Common myeloid progenitor, CD34-positive (primary cell): ENCODE results near the gene RXYLT1.
"Not testable (repeated sequence)": the region's sequence is repeated elsewhere in the genome, so short reads cannot be mapped to it uniquely, and the experiment has no call there.

Experiments
- CTCF ChIA-PET: fragments of 350-600 bp; sonication (Branson Sonifier 250); formaldehyde crosslinking; loops from one replicate; lab custom pipeline; 2021; ENCODE audit warnings: antibody characterized with exemption; lab: Charles Lee
- POLR2A ChIA-PET: fragments of 350-600 bp; sonication (Branson Sonifier 250); formaldehyde crosslinking; loops from one replicate; lab custom pipeline; 2021; ENCODE audit warnings: antibody characterized with exemption; lab: Charles Lee
- DNase-seq, 3 donors: peaks; one replicate each; pipeline versions ENCODE4 v3.0.0 to v3.0.0-alpha.2; 2013
- H3K27ac ChIP-seq, 2 experiments: 1 replicate in 1 of 2; 2 replicates in 1 of 2; pipeline ENCODE4 v1.7.0; 2013; ENCODE audit warnings: inconsistent platforms in 2 of 2, low read length in 2 of 2, mild to moderate bottlenecking in 2 of 2, low read depth in 1 of 2, moderate library complexity in 1 of 2; ENCODE audit not compliant: severe bottlenecking in 2 of 2, insufficient read depth in 1 of 2, poor library complexity in 1 of 2
- H3K27me3 ChIP-seq, 5 experiments: replicated peaks in 2 of 5; 1 replicate in 3 of 5; 2 replicates in 2 of 5; pipeline versions ENCODE4 v1.6.1 to v1.7.0; 2013; ENCODE audit warnings: low read length in 4 of 5, mild to moderate bottlenecking in 2 of 5, moderate library complexity in 2 of 5, inconsistent platforms in 1 of 5; ENCODE audit not compliant: insufficient read depth in 5 of 5, control insufficient read depth in 4 of 5
- H3K36me3 ChIP-seq, 4 experiments: 1 replicate in 2 of 4; 2 replicates in 2 of 4; pipeline versions ENCODE4 v1.6.1 to v1.7.0; 2013; ENCODE audit warnings: low read length in 3 of 4, control low read depth in 1 of 4, mild to moderate bottlenecking in 1 of 4; ENCODE audit not compliant: control insufficient read depth in 4 of 4, insufficient read depth in 4 of 4
- H3K4me1 ChIP-seq, 4 experiments: 1 replicate in 3 of 4; 2 replicates in 1 of 4; pipeline versions ENCODE4 v1.6.1 to v1.7.1; 2013; ENCODE audit warnings: low read length in 3 of 4, mild to moderate bottlenecking in 3 of 4, control low read depth in 1 of 4, inconsistent platforms in 1 of 4, moderate library complexity in 1 of 4; ENCODE audit not compliant: control insufficient read depth in 4 of 4, insufficient read depth in 4 of 4; ENCODE audit errors: control extremely low read depth in 1 of 4
- H3K4me3 ChIP-seq, 7 experiments: 1 replicate in 4 of 7; 2 replicates in 3 of 7; pipeline versions ENCODE4 v1.5.1 to v1.7.0; 2013; ENCODE audit warnings: mild to moderate bottlenecking in 7 of 7, low read length in 6 of 7, moderate library complexity in 6 of 7, inconsistent platforms in 2 of 7, low read depth in 2 of 7, control low read depth in 1 of 7; ENCODE audit not compliant: insufficient read depth in 4 of 7, control insufficient read depth in 1 of 7; ENCODE audit errors: extremely low read depth in 1 of 7
- H3K9me3 ChIP-seq, 5 experiments: 1 replicate in 4 of 5; 2 replicates in 1 of 5; pipeline versions ENCODE4 v1.6.1 to v1.7.1; 2013; ENCODE audit warnings: low read length in 4 of 5, mild to moderate bottlenecking in 2 of 5, inconsistent platforms in 1 of 5, low read depth in 1 of 5, moderate library complexity in 1 of 5; ENCODE audit not compliant: control insufficient read depth in 4 of 5, insufficient read depth in 2 of 5; ENCODE audit errors: control extremely low read depth in 1 of 5
- WGBS: methylation state at CpG from one replicate; pipeline ENCODE4 v1.1.5; 2013; ENCODE audit not compliant: insufficient coverage; 5-methylcytosine and 5-hydroxymethylcytosine counted together

The RXYLT1 gene

DNA sequence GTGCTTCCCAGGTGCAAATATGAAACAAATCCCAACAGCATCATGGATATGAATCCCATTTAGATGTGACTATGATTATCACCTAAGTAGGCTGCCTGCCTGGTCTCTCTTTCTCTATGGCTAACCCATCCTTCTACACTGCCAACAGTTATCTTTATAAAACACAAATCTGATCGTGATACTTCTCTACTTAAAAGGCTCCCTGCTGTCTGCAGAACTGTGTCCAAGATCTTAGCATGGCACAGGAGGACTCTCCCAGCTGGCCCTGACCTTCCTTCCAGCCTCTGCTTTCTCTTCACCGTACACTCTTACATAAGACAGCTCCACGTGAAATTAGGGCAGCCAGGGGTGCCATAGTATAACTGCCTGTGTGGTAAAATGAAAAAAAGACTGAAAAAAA is 61.3 kb downstream of the RXYLT1 start:
- POLR2A ChIA-PET, result no interaction called here
- Histone ChIP-seq H3K36me3 (no peaks in the 10 kb centered on the region), H3K4me1 (peaks cover 4 to 19% (median 12%) of the 10 kb centered on the region in 4 experiments), H3K9me3 (no peaks in the 10 kb centered on the region), H3K4me3 (no peak overlapping the region), H3K27ac (no peak overlapping the region), H3K27me3 (peaks cover 0 to 13% (median 3%) of the 10 kb centered on the region in 5 experiments)
- CTCF ChIA-PET, result interaction anchor here (1.3 to 6.9 kb wide), 2 partner anchors 416 to 420 kb away, joined by 3 to 53 read pairs; no protein-coding TSS in a partner anchor
- no peak for DNase-seq
- WGBS, result 92% methylated on average over 1 of the region's 3 CpGs

DNA sequence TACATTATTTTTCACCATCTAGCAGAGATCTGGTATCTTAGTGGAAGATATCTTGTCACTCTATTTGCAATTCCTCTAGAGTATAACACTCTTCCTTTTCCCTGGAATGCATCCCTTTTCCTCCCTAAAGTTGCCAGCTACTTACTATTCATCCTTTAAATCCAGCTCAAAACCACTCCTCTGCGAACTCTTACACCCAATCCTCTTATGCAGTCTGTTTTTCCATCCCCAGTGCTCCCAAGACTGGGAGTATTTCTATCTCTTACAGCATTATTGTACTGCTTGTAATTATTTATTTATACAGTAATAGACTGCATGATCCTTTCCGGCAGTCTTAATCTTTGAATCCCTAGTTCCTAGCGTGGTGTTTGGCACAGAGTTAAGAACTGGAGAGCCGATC is 61.9 kb downstream of the RXYLT1 start:
- Histone ChIP-seq H3K36me3 (no peaks in the 10 kb centered on the region), H3K27ac (no peak overlapping the region), H3K9me3 (no peaks in the 10 kb centered on the region), H3K4me1 (peaks cover 4 to 19% (median 12%) of the 10 kb centered on the region in 4 experiments), H3K27me3 (peaks cover 0 to 15% (median 6%) of the 10 kb centered on the region in 5 experiments), H3K4me3 (no peak overlapping the region)
- ChIA-PET CTCF (interaction anchor here (1.3 to 6.9 kb wide), 2 partner anchors 416 to 420 kb away, joined by 3 to 53 read pairs; no protein-coding TSS in a partner anchor), POLR2A (no interaction called here)
- WGBS, result no CpG with 5 or more reads among the region's 4 CpGs
- DNase-seq, result no peak

DNA sequence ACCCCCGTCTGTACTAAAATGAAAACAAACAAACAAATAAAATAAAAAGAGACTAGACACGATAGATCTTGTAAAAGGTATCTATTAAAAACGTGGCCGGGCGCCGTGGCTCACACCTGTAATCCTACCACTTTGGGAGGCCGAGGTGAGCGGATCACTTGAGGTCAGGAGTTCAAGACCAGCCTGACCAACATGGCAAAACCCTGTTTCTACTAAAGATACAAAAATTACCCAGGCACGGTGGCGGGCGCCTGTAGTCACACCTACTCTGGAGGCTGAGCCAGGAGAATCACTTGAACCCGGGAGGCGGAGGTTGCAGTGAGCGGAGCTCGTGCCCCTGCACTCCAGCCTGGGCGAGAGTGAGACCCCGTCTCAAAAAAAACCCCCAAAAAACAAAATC is 63.0 kb downstream of the RXYLT1 start:
- H3K27ac ChIP-seq, POLR2A ChIA-PET, DNase-seq, H3K36me3 ChIP-seq, H3K9me3 ChIP-seq, H3K4me3 ChIP-seq: not testable (repeated sequence)
- 98% methylated on average over 8 of the region's 17 CpGs for WGBS
- CTCF ChIA-PET, result interaction anchor here (0.6 to 2.3 kb wide), 6 partner anchors 23 to 1645 kb away, joined by 3 to 17 read pairs (median 3); no protein-coding TSS in a partner anchor
- Histone ChIP-seq H3K27me3 (peaks cover 0 to 18% (median 7%) of the 10 kb centered on the region in 5 experiments), H3K4me1 (peaks cover 4 to 19% (median 12%) of the 10 kb centered on the region in 4 experiments)

DNA sequence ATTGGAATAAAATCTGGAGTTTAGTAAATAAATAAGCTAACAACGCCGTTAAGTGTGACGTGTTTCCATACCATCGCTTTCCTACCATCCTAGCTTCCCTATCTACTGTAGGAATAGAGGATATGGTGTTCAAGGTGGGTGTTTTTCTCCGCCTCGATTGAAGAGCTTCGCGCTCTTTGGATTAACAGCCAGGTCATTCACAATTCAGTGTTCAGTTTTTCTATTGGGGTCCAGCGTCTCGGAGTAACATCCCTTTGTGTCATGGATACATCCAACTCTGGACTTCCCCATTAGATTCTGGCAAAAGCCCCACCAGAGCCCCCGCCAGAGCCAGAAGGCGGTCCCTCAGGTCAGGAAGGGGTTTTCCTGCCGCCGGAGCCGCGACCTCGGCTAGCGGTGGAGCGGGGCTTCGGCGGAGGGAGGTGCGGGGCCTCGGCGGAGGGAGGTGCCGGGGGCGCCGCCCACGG is 63.6 kb downstream of the RXYLT1 start:
- peak in 1 of 3 donors; percentile 90 for DNase-seq
- CTCF ChIA-PET, result interaction anchor here (0.8 to 2.3 kb wide), 7 partner anchors 23 to 413 kb away, joined by 3 to 17 read pairs (median 3); no protein-coding TSS in a partner anchor
- POLR2A ChIA-PET, result no interaction called here
- 10% methylated on average over 23 of the region's 28 CpGs for WGBS
- H3K36me3 ChIP-seq, result no peaks in the 10 kb centered on the region
- H3K4me3 ChIP-seq, result peak overlapping the region; percentile 72 to 94 (median 85)
- no peaks in the 10 kb centered on the region for H3K9me3 ChIP-seq
- peaks cover 4 to 19% (median 12%) of the 10 kb centered on the region in 4 experiments for H3K4me1 ChIP-seq
- peaks cover 0 to 18% (median 7%) of the 10 kb centered on the region in 5 experiments for H3K27me3 ChIP-seq
- H3K27ac ChIP-seq, result no peak overlapping the region

DNA sequence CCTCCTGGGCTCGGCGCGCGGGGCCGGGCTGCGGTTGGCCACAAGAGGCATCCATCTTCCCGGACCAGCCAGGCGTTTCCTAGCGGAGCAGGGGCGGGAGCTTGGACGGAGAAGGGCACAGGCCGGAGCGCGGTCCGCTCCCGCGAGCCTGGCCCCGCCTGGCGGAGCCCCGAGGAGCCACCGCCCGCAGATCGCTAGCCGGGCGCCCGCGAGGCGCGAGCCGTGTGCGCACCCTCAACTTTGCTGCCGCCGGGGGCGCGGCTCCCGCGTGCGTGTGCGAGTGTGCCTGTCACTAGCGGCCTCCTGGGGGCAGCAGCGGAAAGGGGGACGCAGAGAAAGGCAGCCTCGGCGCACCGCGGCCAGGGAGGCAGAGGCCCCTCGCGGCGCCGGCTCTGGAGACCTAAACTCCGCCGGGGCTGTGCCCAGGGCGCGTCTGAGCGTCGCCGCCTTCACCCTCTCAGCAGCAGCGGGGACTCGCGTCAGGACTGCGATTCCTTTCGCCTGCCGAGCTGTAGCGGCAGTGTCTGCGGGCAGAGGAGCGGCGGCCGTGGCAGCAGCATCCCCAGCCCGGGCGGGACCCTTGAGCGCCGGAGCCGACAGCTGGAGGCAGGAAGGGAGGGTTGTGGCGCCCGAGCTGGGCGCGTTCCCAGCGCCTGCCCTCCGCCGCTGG is 64.1 kb downstream of the RXYLT1 start:
- POLR2A ChIA-PET, result interaction anchor here (0.6 kb wide), 1 partner anchor 16 kb away, joined by 3 read pairs; no protein-coding TSS in a partner anchor
- WGBS, result 0% methylated on average over 76 of the region's 80 CpGs
- DNase-seq, result peak; percentile 91 to 95 (median 95)
- peak overlapping the region; percentile 72 to 94 (median 85) for H3K4me3 ChIP-seq
- peaks cover 4 to 19% (median 12%) of the 10 kb centered on the region in 4 experiments for H3K4me1 ChIP-seq
- H3K27me3 ChIP-seq, result peaks cover 0 to 18% (median 7%) of the 10 kb centered on the region in 5 experiments
- CTCF ChIA-PET, result interaction anchor here (0.8 to 2.3 kb wide), 10 partner anchors 24 to 413 kb away, joined by 3 to 17 read pairs (median 3); partner anchors contain the start of gene KICS2
- H3K9me3 ChIP-seq, result no peaks in the 10 kb centered on the region
- H3K27ac ChIP-seq, result no peak overlapping the region
- no peaks in the 10 kb centered on the region for H3K36me3 ChIP-seq

DNA sequence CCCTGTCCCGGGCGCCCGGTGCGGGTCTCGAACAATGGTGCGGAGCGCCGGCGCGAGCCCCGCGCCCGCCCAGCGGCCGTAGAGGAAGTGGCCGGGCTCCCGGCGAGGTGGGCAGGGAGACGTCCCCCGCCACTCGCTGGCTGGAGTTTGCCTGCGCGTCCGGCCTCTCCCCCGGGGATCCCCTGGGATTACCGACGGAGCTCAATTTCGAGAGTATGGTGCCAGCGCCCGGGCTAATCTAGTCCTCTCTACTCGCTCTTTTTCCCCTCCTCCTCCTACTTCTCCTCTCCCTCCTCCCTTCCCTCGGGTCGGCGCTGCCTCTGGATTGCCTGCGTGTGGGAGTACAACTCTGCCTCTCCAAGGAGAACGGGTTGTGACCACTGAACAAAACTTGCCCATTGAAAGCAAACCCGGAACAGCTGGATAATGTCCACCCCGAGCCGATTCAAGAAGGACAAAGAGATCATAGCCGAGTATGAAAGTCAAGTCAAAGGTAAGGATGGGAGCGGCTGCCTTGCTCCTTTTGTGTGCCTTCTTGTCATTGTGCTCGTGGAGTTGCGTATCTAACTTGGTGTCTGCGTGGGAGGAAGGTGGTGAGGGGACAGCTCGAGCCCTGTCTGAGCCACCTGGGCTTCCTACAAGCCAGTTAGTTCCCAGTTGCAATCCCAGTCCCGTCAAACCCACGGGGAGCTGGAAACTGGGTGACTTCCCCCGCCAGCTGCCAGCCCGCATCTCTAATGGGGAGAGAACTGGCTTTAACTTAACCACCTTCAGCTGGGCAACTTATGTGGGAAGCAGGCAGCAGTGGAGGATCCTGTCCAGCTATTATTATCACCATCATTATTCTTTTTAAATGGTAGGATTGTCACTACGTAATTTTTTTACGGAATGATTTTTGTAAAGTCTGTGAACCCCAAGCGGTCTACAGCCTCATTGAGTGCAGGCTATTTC is 65.0 kb downstream of the RXYLT1 start, which contains the start of gene SRGAP1:
SRGAP1 (plus strand) TSS at position 310 of the 951 bp plus-strand sequence; CDS start at position 427, 117 bp downstream.
- H3K27me3 ChIP-seq, result peaks cover 0 to 18% (median 7%) of the 10 kb centered on the region in 5 experiments
- ChIA-PET POLR2A (interaction anchor here (0.6 kb wide), 2 partner anchors 17 to 376 kb away, joined by 3 read pairs; no protein-coding TSS in a partner anchor), CTCF (interaction anchor here (0.9 to 2.3 kb wide), 8 partner anchors 14 to 412 kb away, joined by 3 to 17 read pairs (median 3); partner anchors contain the start of gene KICS2)
- no peaks in the 10 kb centered on the region for H3K36me3 ChIP-seq
- peaks cover 4 to 19% (median 12%) of the 10 kb centered on the region in 4 experiments for H3K4me1 ChIP-seq
- no peaks in the 10 kb centered on the region for H3K9me3 ChIP-seq
- H3K27ac ChIP-seq, result no peak within 1 kb of the TSS
- peak within 1 kb of the TSS; percentile 72 to 94 (median 85) for H3K4me3 ChIP-seq
- DNase-seq, result peak in 2 of 3 donors; percentile 37 to 50
- 2% methylated on average over 39 of the region's 52 CpGs for WGBS
